AG08395 (cell line): ENCODE results near the gene NFS1.

ENCODE experiments used
- DNase-seq: peaks from one replicate; pipeline ENCODE4 v3.0.0; 2012; ENCODE audit warnings: mixed read lengths, low spot score

Gene NFS1

GRCh38 chr20:35636095-35636494, 63.1 kb downstream of the NFS1 start:
- no peak for DNase-seq

DNA sequence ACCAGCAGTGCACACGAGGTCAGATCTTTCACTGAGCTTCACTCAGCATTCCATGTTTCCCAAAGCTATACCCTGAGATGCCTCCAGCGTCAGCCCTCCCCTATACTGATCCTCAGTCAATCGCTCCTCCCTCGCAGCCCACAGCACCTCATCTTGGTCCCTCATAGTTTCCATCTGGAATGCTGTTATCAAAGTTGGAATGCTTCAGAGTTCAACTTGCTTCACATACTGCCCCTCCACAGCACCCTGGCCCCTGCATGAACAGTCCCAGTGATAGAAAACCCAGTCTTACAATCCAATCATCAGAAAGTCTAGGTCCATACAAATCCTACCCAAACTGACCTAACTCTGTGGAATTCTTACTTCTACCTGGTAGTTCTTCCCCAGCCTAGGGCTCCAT, 63.5 kb downstream of the NFS1 start:
- DNase-seq = no peak

- no peak for DNase-seq
Measured at GRCh38 chr20:35632539-35633115, 66.5 kb downstream of the NFS1 start.

- no peak for DNase-seq
Measured at GRCh38 chr20:35630636-35631035, 68.5 kb downstream of the NFS1 start.

DNA sequence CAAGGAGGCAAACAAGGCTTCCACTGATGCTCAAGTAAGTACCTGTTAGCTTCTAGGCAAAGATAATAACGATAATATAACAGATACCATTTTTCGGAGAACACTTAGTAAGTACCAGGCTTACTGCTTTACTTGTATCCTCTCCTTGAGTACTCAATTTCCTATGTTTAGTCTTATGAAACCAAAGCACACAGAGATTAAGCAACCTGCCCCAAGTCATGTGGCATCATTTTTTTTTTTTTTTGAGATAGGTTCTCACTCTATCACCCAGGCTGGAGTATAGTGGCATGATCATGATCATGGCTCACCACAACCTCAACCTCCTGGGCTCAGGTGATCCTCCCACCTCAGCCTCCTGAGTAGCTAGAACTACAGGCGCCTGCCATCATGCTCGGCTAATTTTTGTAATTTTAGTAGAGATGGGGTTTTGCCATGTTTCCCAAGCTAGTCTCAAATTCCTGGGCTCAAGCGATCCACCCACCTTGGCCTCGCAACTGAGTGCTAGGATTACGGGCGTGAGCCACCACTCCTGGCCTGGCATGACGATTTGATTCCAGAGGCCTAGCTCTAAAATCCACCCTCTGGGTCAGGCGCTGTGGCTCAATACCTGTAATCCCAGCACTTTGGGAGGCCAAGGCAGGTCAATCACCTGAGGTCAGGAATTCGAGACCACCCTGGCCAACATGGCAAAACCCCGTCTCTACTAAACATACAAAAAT, 69.6 kb downstream of the NFS1 start:
- DNase-seq = no peak

GRCh38 chr20:35627121-35627520, 72.0 kb downstream of the NFS1 start:
- no peak for DNase-seq

DNA sequence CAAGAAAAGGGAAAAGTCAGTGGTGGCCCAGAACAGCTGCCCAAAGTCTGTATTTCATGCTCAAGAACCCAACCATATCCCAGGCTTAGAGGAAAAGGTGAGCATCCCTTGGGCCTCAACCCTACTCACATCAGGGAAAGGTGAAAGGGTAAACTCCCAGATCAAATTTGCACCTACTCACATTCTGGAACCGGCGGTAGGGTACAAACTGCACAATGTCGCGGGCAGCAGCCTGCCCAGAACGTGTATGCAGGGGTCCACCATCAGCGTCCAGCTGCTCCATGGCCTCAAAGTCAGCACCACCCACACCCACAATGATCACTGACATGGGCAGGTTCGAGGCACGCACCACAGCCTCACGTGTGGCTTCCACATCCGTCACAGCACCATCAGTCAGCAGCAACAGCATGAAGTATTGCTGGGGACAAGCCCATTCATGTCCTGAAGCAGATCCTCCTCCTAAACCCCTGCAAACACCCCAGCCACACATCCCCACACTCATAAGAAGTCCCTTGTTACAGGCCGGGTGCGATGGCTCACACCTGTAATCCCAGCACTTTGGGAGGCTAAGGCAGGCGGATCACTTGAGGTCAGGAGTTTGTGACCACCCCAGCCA, 72.7 kb downstream of the NFS1 start:
- no peak for DNase-seq

DNA sequence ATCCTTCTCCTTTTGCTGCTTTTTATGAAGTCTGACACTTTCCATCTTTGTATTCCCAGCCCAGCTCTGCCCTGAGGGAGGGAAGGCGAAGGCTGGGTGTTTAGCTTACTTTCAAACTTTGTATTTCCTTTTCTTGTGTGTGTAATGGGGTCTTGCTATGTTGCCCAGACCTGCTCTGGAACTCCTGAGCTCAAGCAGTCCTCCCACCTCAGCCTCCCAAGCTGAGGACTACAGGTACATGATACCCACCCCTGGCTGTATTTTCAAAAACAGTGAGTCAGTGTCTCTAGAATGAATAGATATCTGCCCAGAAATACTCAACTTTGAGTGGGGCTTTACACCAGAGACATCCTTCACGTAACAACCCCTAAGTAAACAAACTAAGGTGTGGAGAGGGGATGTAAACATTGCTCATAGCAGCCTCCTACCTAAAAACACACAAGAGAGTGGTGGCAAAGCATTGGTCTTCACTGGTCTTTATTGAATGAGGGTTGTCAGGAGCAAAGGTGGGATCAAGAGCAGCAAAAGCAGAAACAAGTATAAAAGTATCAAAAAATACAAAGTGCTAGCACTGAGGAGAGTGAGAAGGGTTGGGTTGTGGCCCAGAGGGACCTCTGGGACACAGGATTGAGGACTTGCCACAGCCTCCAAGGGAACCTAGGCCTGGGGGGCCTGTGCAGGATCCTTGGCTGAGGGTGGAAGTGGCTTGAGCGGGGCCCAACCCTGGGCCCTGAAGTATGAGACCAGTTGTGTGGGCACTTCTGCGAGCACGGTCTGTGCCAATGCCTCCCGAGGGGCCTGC, 73.4 kb downstream of the NFS1 start:
- no peak for DNase-seq

DNA sequence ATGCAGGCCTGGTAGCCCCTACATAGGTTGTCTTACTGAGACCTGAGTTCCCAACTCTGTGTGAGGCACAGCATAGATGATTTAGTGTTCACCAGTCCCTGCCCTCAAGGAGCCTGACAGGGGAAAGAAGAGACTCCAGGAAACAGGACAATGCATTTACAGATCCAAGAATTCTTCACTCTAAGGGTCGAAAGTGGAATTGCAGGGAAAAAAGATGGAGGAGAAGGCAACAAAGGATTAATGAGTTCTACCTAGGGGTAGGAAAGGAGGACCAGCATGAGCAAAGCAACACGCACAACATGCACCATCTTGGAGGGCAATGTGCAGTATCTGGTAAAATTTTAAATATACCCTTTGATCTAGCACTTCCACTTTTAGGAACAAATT, 77.6 kb downstream of the NFS1 start:
- DNase-seq = no peak

DNA sequence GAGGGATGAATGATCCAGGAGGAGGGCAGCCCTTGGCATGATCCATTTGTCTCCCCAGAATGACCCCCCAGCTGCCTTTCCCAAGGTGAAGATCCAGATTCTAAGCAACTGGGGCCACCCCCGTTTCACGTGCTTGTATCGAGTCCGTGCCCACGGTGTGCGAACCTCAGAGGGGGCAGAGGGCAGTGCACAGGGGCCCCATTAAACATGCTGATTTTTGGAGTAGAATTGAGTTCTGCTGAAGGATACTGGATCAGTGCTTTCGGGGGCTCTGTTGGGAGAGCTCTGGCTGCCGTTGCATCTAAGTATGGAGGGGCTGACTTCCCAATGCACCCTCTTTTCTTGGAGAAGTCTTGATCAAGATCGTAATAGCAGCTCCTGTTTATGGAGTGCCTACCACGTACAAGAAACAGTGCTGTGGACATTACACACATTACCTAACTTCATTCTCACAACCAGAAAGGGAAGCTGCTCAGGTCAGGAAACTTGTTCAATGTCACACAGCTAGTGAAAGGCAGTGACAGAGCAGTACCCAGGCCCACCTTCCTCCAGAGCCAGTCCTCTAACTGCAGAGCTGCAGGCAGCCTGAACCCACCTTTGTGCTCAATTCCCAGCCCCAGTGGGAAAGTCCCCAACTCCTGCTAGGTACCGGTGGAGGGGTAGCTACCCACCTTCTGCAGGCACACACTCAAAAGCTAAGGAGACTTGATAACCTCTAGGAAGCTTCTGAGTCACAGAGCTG, 78.2 kb downstream of the NFS1 start:
- DNase-seq = no peak

DNA sequence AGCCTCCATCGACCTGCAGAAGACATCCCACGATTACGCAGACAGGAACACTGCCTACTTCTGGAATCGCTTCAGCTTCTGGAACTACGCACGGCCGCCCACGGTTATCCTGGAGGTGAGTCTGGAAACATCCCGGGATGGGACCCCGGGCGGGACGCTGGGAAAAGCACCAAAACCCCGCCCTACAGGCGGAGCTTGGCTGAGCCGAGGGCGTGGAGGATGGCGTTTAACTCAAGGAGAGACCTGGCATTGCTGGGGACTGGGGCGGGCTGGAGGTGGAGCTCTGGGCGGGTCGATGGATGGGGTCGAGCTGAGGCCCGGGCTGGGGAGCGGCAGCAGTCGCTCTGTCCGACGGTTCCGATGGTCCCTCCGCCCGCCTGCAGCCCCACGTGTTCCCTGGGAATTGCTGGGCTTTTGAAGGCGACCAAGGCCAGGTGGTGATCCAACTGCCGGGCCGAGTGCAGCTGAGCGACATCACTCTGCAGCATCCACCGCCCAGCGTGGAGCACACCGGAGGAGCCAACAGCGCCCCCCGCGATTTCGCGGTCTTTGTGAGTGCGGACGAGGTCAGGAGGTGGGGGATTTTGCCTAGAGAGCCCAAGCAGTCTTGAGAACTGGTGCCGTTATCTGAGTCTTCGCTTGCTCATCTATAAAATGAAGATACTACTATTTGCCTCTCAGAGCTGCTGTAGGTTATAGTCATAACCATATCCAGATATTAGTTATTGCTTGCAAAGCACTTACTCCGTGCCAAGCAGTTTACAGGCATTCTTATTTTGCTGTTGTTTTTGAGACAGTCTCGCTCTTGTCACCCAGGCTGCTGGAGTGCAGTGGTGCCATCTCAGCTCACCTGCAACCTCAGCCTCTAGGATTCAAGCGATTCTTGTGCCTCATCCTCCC, 79.7 kb downstream of the NFS1 start:
- peak; percentile 79 for DNase-seq

DNA sequence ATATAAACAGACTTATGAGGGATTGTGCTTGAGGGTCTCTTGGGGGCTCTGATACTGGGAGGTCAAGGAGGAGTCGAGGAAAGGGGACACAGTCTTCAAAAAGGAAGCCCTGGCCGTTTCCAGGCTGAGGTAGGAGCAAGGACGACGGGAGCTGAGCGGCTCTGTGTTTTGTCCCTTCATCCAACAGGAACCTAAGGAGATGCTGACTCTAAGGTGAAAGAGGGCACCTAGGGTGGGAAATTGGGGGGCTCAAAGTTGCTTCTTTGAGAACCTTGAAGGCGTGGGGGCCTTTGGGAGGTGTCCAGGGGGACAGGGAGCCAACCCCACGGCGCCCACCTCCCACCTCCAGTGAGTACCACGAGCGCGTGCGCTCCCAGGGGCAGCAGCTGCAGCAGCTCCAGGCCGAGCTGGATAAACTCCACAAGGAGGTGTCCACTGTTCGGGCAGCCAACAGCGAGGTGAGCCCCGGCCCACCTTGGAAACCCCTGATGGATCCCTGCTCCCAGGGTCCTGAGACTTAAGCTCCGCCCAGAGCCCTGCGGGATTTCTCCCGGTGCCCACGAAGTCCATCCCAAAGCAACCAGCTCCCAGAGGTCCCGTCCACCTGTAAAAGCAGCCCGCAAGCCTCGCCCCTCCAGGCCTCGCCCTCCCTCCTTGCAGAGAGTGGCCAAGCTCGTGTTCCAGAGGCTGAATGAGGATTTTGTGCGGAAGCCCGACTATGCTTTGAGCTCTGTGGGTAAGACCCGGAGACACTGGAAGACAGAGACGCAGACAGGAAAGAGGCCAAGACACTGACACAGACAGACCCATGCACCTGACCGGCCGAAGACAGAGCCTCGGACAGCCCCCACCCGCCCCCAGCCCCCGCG, 80.7 kb downstream of the NFS1 start:
- peak; percentile 29 for DNase-seq
